ENCODE data around the gene PPM1E.
A peak's percentile ranks its signal among the peaks of the same experiment; 100 is the strongest.
"Not testable (repeated sequence)": the region's sequence is repeated elsewhere in the genome, so short reads cannot be mapped to it uniquely, and the experiment has no call there.

Gene PPM1E

GRCh38 chr17:58957725-58958073 is 202.0 kb downstream of the PPM1E start:
- DNase-seq = not testable (repeated sequence)

GRCh38 chr17:58960068-58960467 is 204.4 kb downstream of the PPM1E start:
- no peak for DNase-seq

- no peak for DNase-seq
Measured at GRCh38 chr17:58965221-58965620, 209.6 kb downstream of the PPM1E start.

DNA sequence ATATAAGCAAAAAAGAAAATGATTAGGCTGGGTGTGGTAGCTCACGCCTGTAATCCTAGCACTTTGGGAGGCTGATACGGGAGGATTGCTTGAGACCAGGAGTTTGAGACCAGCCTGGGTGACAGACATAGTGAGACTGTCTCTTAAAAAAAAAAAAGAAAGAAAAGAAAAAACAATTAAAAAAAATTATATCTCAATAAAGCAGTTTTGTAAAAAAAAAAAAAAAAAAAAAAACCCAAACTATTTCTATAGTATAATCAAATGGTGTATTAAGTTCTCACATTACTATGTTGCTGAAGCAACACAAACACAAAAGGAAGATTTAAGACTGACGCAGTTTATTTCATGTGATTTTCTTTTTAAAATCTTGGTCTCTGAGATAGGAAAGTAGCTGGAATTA is 210.6 kb downstream of the PPM1E start:
- no peak for DNase-seq

DNA sequence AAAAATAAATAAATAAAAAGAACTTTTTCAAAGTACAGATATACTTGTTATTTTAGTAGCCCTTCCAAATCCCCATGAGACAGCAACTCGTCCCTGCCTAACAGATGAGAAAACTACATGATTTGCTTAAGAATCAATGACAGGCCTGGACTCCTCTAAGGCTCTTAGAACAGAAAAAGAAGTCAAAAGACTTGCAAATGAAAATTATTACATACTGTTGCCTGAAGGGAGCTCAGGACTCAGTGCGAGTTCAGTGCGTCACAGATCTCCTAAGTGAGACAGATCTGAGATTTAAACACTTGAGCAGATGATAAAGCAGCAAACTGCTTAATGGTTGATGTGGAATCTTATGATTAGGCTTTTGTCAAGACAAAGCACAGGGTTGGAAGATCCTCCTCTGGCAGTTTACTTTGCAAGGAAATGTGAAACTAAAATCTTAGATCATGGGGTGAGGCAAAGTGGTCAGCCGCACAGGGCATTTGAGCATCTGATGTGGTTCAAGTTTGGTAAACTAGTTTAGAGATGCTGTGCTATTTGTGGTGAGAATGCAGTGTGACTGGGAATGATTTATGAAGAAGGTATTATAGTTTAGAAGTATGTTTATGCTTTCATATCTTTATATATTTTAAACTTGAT is 212.9 kb downstream of the PPM1E start:
- DNase-seq = no peak

DNA sequence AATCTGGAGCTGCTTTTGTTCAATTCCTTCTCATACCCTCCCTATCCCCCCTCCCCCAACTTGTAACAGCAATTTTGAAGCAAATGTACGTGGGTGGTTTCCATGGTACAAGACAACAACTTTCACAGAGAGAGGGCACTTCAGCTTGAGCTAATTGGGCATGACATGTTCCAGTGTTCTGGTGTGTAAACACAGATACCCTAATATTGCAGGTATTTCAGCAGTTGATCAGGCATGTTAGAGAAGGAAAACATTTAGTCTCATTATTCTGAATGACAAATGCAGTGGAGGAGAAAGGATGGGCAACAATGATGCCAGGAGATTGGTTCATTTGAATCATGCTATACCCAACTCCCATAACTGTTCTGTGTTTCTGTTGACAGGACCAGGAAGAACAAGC is 213.5 kb downstream of the PPM1E start:
- DNase-seq = no peak

DNA sequence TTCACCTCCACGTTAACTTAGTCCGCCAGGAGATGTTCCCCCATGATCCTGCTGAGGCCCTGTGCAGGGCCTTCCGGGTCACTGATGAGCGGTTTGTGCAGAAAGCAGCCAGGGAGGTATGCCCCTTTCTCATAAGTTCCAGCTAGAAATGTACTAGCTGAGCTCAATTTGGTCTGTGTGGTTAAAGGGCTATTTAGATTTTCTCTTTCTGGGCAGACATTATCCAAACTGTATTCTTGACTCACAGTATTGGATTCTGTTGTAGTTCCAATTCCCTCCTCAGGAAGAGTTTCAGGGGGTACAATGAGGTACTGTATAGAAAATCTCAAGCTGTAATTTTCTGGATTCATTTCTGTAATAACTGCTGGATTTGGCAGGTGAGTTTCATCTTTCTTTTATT is 214.0 kb downstream of the PPM1E start:
- DNase-seq = no peak

GRCh38 chr17:58970609-58971450 is 215.2 kb downstream of the PPM1E start:
- DNase-seq = no peak

DNA sequence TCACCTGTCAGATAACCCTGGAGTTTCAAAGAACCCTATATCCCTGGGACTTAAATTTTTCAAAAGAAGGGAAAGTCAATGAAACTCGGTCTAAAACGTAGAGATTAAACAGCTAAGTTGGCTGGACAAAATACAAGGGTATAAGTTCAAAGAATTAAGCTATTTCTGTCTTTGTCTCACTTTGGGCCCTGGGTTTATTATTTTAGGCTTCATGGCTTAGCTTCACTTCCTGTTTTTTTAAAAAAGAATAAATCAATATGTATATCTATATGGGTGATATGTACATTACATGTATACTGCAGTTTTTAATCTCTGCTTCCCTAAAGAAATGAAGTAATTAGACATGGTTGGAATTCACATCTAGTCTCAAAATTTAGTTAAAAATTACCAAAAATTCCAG is 218.7 kb downstream of the PPM1E start:
- no peak for DNase-seq

DNA sequence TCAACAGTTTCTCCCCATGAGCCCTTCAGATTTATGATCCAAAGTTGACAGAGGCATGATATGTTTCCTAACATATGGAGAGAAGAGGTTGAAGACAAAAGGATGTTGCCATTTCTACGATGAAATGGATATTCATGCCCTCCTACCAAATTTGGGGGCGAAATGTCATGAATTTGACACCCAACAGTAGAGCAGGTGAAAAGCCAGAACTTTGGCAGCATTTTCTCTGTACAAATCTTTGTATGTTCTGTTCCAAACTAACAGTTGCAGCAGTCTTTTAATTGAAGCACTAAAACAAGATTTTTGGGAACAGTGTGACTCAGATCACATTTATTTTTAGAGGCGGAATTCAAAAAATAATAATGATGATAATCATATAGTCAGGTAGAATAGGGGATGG is 220.9 kb downstream of the PPM1E start:
- DNase-seq = no peak

DNA sequence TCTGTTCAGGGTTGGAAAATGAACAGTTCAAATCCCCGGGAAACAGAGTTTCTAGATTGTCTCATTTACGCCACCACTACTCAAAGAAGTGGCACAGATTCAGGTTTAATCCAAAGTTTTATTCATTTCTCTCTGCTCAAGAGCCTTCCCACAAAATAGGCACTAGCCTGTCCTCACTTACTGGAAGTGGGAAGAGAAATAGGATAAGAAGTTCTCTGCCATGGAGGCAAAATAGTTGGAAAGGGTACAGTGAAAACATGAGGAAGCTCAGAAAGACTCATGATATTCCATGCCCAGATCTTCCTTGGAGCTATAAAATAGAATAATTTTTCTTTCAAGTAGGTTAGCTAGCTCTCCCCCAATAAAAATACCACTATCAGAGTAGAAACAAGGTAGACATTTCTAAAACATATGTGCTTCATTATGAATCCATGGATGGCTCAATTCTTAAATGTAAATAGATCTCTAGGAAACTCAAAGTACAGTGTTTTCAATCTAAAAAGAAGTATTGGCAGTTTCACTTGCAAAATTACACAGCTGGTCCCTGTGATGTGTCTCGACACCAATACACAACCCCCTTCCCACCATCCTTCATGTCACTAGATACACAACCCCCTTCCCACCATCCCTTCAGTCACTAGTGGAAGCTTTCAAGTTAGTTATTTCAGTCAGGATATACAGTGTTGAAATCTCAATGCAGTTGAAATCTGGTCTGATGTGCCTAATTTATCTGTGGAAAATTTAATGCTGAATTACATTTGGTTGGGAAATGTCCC is 225.2 kb downstream of the PPM1E start:
- DNase-seq = no peak

GRCh38 chr17:58982626-58983025 is 227.0 kb downstream of the PPM1E start:
- DNase-seq = no peak

DNA sequence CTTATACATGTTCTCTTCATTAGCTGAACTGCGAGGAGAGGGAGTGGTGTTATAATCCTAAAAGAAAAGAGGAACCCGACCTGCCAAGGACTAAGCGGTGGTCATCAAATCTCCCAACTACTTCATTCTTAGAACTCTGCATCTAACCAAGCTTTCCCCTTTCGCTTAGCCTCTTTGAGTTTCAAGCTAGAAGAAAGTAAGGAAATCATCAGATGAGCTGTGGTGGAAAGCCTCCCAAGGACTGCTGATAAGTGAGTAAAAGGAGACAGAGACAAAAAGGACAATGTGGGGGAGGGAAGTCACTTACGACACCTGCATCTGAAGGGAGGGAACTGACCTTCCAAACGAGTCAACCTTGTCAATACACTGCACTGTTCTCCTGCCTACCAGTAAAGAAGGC is 229.7 kb downstream of the PPM1E start:
- DNase-seq = no peak

DNA sequence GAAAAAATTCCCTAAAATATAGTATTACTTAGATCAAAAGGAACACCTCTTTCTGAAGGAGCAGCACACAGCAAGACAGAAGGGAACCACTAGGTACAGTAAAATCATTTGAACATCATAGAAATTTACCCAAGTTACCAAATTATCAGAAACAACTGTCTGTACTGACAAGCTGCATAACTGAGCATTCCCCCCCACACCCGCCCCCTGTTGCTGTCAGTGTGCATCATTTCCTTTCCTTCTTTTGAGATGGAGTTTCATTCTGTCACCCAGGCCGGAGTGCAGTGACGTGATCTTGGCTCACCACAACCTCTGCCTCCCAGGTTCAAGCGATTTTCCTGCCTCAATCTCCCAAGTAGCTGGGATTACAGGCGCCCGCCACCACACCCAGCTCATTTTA is 230.3 kb downstream of the PPM1E start:
- peak; percentile 24 for DNase-seq

DNA sequence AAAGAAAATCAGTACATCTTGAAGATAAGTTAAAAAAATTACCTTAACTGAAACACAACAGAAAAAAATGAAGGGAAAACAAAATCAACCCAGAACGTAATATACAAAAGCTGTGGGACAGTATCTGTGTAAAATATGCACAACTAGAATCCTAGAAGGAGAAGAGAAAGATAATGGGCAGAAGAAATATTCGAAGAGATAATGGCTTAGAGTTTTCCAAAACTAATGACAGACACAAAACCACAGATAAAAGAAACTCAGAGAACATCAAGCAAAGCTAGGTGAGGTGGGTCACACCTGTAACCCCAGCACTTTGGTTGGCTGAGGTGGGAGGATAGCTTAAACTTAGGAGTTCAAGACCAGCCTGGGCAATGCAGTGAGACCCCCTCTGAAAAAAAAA is 234.0 kb downstream of the PPM1E start:
- no peak for DNase-seq

DNA sequence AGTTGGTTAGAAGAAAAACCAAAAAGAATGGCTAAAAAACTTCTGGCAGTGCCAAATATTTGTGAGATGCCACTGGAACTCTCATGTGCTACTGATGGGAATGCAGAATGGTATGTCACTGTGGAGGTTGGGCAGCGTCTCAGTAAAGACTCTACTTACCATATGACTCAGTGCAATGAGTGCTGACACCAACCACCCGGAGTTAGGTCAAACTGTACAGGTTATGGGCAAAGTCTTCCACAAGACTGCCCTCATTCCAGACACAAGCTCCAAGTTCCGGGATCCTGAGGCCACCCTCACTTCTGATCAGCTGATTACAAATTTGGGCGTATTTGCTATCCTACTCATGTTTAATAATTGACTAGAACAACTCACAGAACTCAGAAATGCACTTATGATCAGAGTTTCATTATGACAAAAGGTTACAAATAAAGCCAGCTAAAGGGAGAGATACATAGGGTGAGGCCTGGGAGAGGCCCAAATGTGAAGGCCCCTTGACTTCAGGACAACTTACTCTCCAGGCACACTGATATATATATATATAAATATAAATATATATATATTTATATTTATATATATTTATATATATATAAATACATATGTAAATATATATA is 236.2 kb downstream of the PPM1E start:
- peak; percentile 3 for DNase-seq

DNA sequence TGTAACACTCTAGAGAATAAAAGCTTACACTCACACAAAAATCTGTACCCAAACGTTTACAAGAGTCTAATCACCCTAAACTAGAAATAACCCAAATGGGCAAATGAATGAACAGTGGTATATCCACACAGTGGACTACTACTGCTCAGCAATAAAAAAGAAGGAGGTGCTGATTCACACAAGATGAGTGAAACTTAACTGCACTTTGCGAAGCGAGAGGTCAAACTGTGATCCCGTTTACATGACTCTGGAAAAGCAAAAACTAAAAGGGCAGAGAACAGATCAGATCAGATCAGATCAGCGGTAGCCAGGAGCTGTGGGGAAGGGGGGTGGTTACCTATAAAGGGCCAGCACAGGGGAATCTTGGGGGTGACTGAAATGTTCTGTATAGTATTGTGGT is 237.7 kb downstream of the PPM1E start:
- DNase-seq = no peak

- DNase-seq = no peak
Measured at GRCh38 chr17:58995247-58995940, 239.7 kb downstream of the PPM1E start.

- no peak for DNase-seq
Measured at GRCh38 chr17:58996968-58997367, 241.3 kb downstream of the PPM1E start.

DNA sequence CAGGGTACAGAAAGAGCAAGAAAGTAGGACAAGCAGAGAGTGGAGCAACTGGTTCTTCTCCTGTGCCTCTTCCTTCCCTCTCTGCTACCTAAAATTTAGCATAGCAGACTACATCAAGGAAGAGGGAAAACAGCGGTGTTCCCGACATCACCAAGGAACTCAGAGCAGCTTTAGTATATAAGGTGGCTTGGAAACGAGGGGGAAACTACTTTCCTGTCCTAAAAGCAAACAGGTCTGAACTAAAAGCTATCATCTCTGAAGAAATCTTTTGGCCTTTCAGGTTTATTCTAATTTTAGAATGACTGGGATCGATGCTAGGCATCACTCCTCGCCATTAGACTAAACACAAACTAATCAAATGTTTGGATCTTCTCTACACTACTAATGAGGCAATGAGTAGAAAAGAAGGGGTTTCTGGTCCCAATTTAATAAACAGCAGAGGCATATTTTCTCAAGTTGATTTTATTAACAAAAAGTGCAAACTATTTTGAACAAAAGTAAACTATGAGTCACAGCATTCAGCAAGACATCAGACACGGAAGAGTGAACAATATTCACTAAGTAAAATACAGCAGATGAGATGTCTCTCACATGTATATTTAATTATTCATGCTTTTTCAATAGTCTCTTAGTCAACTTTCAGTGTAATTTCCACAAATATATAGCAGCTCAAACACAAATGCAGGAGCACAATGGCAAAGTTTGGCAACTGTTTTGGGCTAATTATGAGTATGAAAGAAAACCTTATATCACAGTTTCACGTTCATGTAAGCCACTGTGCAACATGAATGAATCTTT is 242.3 kb downstream of the PPM1E start:
- no peak for DNase-seq

DNA sequence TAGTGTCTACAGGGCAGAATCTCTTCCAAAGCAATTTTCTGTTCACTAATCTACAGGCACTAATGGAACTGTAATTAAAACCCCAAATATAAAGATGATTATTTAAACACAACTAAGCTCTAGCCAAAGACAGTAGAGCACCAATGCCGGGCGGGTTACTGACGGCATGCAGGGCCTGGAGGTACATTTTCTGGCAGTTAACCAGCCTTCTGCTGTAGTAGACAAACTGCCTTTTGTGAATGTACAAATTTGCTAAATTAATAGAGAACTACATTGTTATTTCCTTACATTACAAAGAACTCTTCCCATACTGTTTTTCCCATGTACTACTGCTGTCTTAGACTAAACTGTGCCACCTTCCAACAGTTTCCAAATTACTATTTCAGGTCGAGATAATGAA is 243.2 kb downstream of the PPM1E start:
- DNase-seq = no peak

DNA sequence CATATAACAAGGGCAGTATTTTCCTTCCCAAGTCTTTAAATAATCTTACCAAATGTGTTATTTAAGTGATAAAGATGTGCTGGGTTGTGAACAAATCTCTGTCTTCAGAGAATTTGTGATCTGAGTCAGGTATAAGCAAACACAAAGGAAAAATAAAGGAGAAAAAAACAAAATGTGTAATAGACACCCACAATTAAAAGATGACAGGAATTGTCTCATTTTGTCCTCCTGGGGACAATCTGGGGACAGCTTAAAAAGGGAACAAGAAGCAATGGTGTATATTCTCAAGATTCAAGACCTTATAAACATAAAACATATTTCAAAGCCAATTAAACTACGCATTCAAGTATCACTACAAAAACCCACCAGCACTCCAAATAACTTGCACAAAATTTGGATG is 243.8 kb downstream of the PPM1E start:
- no peak for DNase-seq

All from stimulated activated CD4-positive, alpha-beta T cell treated with anti-CD3 and anti-CD28 coated beads, Interleukin-1b, Interleukin-23, amount 100 ng/mL, for 48 hours (primary cell).